ENCODE results near the gene SPPL2C. TPM values are rescaled to one million over a fixed set of nuclear protein-coding genes. Genes with fewer than 3 reads are reported as not detected.

Gene SPPL2C
- total and polyA plus RNA-seq, 10 of the 15 experiments (the other 5 are each of a cell fraction or from before 2014, with no cell fraction given): not detected

DNA sequence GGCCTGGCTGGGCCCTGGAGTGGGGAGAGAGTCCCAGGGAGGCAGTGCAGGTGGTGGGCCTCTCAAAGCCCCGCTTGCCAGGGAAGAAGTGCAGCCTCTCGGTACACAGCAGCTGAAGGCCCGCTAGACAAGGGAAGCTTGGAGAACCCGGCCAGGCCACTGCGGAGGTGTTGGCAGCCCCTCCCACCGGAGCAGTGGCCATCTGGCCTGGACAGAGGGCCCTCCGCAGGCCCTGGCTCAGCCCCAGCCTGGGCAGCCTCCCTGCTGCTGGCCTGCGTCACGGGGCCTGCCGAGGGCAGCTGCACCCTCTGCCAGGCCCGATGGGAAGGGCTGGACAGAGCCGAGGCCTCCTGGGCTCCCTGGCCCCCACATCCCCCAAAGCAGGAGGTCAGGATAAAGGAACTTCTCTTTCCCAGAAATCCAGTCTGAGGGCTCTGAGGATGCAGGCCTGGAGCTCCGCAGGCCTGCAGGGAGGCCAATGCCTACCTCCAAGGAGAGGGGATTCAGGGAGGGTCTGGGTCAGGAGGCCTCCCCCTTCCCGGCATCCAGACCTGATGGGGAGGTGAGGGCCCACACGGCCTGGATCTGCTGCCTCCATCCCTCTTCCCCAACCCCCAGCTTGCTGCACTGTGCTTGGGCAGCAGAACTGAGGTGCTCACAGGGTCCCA lies 4.3 kb downstream of the SPPL2C start:
- Histone ChIP-seq H3K9ac (ENCODE audit: control insufficient read depth, insufficient read depth, low read length) (no peak overlapping the region), H3K79me2 (ENCODE audit: control insufficient read depth, insufficient read depth, low read length) (no peaks in the 10 kb centered on the region), H3K27me3 (replicated peaks in 1 of 2; ENCODE audit: control insufficient read depth in 2 of 2, insufficient read depth in 2 of 2, low read length in 1 of 2) (no peaks in the 10 kb centered on the region; a peak in 1 of 4 replicates), H3K4me3 (no peak overlapping the region), H4K20me1 (ENCODE audit: control insufficient read depth, insufficient read depth) (no peaks in the 10 kb centered on the region), H3K4me2 (ENCODE audit: control insufficient read depth, insufficient read depth) (no peak overlapping the region), H2AFZ (ENCODE audit: control insufficient read depth, low read depth, low read length) (no peak overlapping the region), H3K27ac (ENCODE audit: control insufficient read depth, insufficient read depth) (no peak overlapping the region), H3K4me1 (ENCODE audit: control insufficient read depth, insufficient read depth, low read length) (no peaks in the 10 kb centered on the region), H3K36me3 (ENCODE audit: control insufficient read depth in 2 of 2, insufficient read depth in 2 of 2, low read length in 1 of 2) (no peaks in the 10 kb centered on the region), H3K9me3 (replicated peaks; ENCODE audit: control insufficient read depth, insufficient read depth, low read length) (no peaks in the 10 kb centered on the region)
- DNase-seq (ENCODE audit: low read depth, low spot score) (no peak), FAIRE-seq (no peak), ATAC-seq (no peak)
- ChIA-PET POLR2A (no interaction called here), CTCF (interaction anchor here (1.6 kb wide), 1 partner anchor 10 kb away, joined by 3 read pairs; no protein-coding TSS in a partner anchor), SMC1A (ENCODE audit: uncharacterized antibody, unreplicated experiment) (no interaction called here), RAD21 (ENCODE audit: unreplicated experiment) (no interaction called here)
- in situ Hi-C loops (cut with MboI) (loop anchor here (25.0 kb wide), 1 partner anchor 437 kb away; no protein-coding TSS in a partner anchor), intact Hi-C loops (cut with micrococcal nuclease; ENCODE audit: unreplicated experiment) (no loop called here)
- TF ChIP-seq PAX8 (IDR thresholded peaks at IDR 0.05) (no peak), SREBF2 (IDR thresholded peaks at IDR 0.05; ENCODE audit: low read length) (no peak), ATF3 (IDR thresholded peaks at IDR 0.05; ENCODE audit: borderline replicate concordance, extremely low read depth, low read depth, low read length) (no peak), IRF4 (IDR thresholded peaks at IDR 0.05; ENCODE audit: low read depth, low read length) (no peak), TCF12 (IDR thresholded peaks at IDR 0.05; ENCODE audit: low read depth, low read length) (no peak), IRF3 (IDR thresholded peaks at IDR 0.05) (no peak), STAT1 (conservative IDR thresholded peaks at IDR 0.05) (no peak), MEF2B (IDR thresholded peaks at IDR 0.05; ENCODE audit: partially characterized antibody, poor library complexity, severe bottlenecking) (no peak), JUNB (IDR thresholded peaks at IDR 0.05) (no peak), CBX5 (IDR thresholded peaks at IDR 0.05; ENCODE audit: low read depth) (no peak), PBX3 (IDR thresholded peaks at IDR 0.05; ENCODE audit: insufficient replicate concordance, low read depth, low read length) (no peak)
- TF ChIP-seq, protein P1, sequence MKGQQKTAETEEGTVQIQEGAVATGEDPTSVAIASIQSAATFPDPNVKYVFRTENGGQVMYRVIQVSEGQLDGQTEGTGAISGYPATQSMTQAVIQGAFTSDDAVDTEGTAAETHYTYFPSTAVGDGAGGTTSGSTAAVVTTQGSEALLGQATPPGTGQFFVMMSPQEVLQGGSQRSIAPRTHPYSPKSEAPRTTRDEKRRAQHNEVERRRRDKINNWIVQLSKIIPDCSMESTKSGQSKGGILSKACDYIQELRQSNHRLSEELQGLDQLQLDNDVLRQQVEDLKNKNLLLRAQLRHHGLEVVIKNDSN (IDR thresholded peaks at IDR 0.05; ENCODE audit: borderline replicate concordance, extremely low read length, insufficient read depth, low read depth, low read length): no peak
- 44% methylated on average over 15 of the region's 15 CpGs for WGBS (ENCODE audit: insufficient coverage, insufficient replicate concordance, low lambda C conversion rate, missing lambda C conversion rate)
- no TSS peak for BruUV-seq (replicated peaks)
